Right hindlimb (tissue), 1 donor: ENCODE results near the gene FGFRL1.

Experiments used
- DNase-seq: peaks from one replicate; pipeline ENCODE4 v3.0.0-alpha.2; 2018

The FGFRL1 gene, protein sequence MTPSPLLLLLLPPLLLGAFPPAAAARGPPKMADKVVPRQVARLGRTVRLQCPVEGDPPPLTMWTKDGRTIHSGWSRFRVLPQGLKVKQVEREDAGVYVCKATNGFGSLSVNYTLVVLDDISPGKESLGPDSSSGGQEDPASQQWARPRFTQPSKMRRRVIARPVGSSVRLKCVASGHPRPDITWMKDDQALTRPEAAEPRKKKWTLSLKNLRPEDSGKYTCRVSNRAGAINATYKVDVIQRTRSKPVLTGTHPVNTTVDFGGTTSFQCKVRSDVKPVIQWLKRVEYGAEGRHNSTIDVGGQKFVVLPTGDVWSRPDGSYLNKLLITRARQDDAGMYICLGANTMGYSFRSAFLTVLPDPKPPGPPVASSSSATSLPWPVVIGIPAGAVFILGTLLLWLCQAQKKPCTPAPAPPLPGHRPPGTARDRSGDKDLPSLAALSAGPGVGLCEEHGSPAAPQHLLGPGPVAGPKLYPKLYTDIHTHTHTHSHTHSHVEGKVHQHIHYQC

DNA sequence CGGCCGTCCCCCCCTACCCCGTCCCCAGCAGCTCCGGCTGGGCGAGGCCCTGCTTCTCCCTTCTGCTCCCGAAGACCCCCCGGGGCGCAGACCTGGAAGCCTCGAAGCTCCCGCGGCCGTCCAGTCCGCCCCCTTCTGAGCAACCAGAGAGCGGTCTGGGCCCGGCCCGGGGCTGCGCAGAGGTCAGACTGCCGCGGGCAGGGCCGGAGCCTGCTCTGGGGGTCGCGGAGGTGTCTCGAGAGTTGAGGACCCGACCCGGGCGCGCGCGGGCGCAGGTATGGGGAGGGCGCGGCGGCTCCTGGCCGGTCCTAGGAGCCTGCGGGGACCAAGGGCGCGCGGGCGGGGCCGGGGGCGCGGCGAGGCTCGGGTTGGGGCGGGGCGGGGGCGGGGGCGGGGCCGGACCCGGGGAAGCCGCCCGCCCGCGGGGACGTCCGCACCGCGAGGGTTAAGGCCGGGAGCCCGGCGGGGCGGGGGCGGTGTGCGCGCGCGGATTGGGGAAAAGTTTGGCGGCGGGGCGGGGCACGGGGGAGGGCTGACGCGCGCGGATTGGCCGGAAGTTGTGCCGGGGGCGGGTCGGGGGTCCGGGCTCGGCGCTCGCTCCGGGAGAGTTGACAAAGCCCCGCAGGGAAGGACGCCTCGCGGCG is at the start of gene FGFRL1:
TSS of gene FGFRL1 (plus strand) at position 605 of the 644 bp plus-strand sequence. CDS start 860 bp downstream, outside the sequence.
- DNase-seq, result peak; percentile 96

DNA sequence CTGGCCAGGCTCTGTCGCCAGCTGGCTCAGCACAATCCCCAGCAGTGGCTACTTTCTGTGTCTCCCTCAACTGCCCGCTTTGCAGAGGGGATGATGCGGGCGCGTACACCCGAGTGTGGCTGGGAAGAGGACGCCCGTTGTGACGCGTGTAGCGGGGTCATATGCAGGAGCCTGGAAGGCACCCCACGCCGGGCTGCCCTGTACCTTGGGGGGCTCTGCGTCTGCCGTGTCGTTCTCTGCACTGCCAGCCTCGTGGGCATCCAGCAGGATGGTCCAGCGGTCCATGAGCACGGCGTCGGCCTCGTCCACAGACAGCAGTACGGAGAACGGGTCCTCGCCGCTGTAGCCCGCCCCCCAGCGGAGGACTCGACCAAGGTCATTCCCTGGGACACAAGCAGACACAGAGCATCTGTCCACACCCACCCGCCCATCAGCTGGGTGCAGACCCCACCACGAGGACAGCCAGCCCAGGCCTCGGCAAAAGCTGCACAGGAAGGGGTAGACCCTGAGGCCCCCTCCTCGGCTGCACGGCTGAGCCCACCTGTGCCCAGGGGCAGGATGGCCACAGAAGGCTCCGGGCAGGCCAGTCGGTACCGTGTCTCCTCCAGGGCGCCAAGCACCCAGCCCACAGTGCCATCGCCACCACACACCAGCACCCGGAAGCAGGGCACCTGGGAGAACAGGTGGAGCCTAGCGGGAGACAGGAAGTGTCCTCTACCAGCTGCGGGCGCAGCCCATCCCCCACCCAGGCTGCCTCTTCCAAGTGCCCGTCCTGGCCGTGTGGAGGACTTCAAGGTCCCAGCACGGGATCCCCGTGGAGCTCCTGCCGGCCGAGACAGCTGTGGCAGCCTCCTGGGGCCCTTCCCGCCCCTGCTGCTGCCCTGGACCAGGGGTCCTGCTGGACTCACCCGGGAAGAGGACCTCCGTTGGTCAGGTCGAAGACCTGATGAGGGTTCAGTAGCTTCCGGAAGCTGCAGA is 48.9 kb upstream of the FGFRL1 start:
- DNase-seq, result no peak

DNA sequence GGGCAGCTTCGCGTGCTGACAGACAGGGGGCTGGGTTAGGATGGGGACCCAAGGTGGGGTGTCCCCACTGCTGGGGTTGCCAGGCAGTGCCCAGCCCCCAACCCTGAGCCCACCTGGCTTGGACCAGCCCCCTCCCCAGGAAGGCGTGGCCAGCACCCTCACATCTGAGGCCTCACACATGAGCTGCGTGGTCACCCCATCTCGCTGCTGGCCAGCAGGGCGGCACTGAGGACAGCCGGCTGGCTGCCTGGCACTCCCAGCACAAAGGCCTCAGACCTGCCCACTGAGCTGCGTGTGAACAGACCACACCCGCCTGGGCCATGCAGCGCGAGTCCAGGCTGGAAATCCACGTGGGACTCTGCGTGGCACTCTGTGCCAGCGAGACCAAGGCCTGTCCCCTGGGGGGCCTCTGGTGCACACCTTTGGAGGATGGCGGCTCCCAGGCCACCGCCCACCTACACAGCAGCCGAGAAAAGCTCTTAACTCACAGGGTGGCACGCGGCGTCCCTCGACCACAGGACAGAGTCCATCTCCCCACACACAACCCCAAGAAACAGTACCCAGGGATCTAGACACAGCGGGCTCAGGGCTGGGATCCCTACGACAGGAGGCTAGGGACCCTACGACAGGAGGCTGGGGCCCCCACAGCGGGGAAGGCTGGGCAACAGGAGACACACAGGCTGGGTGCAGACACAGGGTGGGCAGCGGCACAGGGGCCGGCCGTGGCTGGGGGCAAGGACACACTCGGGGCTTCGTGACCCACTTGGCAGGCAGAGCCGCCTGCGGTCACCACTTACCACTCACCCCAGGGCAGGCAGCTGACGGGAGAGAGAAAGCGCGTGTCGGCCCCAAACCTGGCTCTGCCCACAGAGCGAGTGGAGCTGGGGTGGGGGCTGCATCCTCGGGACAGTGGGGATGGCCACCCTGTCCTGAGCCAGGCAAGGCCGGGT is 47.9 kb upstream of the FGFRL1 start:
- DNase-seq, result no peak

DNA sequence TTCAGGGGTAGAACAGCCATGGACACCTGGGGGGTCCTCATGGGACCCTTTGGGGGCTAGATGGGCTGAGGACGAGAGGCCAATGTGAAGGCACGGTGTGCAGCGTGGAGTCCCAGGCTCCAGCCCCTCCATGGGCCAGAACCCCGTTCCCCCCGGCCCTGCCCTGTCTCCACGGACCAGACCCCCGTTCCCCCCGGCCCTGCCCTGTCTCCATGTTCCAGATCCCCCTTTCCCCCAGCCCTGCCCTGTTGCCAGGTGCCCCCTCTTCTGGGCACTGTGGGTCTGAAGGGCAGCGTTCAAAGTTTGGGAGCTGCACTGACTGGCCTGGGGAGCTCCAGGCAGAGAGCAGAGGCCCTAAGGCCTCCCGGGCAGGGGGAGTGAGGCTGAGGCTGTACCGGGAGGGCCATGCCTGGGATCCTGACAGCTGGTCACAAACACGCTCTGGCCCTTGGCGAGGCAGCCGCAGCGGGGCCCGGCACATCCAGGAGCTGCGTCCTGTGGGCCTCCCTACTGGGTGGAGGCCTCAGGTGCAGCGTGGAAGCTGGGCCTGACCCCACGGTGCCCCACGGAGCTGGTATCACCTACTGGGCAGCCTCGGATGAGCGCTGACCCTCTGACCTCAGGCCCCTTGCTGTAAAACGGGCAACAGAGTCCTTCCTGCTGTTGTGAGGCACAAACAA is 46.9 kb upstream of the FGFRL1 start:
- no peak for DNase-seq

DNA sequence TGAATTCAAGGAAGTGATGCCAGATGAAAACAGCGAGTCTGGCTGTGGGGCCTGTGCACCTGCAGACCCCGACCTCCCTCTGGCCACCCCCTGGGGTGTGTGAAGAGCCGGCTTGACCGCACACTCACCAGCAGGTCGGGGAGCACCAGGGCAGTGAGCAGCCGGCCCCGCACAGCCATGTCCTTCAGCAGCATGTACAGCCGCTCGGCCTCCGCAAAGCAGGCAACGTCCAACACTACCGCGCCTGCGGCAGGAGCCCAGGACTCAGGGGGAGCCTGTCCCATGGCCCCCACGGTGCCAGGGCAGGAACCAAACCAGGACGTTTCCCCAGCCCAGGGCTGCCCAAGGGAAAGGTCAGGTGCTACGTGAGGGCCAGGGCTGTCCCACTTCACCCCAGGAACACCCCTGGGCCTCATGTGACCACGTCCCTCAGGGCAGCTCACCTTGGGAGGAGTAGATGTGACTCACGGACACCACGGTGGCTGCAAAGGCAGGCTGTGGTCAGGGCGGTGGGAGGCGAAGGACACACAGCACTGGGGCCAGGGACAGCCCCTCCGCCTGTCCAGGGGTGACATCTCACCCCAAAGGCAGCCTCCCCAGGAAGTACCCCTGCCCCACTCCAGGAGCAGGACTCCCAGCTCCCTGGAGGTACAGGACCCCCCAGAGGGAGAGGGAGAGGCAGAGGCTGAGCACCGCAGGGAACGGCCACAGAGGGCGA is 46.2 kb upstream of the FGFRL1 start:
- DNase-seq, result no peak

DNA sequence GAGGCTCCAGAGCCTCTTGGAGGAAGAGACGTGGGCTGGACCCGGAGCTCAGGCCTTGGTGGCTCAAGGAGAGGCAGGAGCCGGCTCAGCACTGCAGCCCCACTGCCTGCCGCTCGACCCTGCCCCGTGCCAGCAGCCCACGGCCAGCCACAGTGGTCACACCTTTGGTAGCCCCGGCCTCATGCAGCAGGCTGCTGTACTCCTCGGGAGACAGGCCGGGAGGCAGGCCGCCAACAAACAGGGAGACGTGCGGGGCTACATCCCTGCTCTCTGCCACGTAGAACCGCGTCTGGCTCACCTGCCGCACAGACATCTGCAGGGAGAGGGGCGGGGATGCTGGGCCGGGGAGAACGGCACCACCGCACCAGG is 45.7 kb upstream of the FGFRL1 start:
- no peak for DNase-seq

DNA sequence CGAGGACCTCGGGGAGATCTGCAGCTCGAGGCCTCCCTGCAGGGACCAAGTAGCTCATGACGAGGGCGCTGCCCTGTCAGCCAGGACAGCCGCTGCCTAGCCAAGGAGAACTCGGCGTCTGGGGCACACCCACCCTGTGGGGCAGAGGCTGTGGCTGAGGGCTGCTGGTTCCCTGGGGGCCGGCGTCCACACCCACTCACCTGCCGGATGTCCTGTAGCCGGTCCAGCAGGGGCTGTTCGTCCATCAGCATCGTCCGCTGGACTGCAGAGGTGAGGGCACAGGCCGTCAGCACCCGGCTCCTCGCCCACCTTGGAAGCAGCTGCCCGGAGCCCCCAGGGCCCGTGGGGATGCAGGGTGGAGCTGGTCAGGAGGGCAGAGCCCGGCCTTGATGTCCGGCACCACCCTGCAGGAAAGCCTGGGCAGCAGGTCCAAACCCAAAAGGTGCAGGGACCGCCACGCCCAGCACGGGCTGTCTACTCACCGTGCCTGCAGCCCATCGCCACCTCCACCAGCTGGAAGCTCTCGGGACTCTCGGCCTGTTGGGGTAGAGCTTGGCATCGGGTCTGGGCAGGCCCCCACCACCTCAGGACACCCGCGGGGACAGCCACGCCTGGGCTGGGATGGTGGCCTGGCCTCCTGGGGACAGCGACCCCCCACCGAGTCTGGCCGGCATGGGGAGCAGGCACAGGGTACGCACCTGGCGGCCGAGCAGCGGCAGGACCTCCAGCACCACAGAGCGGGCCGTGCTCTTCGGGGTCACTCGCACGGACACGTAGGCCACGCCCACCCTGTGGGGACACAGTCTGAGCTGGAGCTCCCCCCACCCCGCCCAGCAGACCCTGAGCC is 44.9 kb upstream of the FGFRL1 start:
- DNase-seq, result no peak

DNA sequence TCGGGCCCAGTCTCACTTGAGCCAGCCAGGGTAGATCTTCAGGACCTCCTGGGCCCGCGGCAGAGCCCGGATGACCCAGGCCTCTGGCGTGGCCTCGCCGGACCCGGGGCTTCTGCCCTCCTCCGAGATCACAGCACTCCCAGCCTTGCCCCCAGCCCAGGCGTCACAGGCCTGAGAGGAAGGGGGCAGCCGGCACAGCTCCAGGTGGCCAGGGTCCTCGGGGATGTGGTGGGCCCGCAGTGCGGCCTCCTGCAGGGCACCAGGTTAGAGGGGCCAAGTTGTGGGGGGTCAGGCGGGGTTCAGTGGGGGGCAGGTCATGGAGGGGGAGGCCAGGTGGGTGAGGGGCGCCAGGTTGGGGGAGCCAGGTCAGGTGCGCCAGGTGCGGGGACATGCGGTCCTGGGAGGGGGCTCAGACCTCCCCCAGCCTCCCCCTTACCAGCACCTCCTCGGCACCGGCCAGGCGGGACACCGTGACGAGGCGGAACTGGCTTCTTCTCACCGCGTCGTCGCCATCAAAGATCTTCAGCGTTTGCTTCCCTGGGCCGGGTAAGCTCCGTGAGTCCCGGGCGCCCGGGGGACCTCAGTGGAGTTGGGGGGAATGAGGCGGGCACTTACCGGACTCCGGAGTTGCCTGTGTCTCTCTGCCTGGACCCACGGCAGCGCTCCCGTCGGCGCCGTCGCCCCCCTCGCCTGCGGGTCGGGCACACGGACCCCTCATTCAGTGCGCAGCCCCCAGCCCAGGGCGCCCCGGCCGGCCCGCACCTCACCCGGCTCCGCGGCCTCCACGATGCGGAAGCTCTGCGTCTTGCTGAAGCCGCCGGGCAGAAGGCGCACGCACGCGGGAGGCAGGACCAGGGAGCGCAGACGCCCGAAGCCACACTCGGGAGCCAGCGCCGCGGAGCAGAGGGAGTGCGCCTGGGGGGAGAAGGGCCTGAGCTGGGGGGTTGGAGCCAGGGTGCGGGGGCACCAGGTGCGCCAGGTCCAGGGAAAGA is 44.0 kb upstream of the FGFRL1 start:
- no peak for DNase-seq

DNA sequence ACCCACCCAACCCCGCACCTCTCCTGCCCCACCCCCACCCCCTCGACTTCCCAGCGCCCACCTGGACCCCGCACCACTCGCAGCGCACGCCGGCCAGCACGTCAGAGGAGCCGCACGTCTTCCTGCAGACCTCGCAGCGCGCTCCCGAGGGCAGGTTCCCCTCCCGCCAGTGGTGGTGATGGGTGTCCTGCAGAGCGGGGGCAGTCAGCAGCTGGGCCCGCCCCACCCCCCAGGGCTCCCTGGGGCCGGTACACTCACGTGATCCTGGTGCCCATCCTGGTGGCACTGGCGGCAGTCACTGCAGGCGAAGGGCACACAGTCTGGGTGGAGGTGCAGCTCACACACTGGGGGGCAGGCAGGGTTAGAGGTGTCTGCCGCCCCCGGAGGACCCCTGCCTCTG is 43.2 kb upstream of the FGFRL1 start:
- DNase-seq, result no peak

DNA sequence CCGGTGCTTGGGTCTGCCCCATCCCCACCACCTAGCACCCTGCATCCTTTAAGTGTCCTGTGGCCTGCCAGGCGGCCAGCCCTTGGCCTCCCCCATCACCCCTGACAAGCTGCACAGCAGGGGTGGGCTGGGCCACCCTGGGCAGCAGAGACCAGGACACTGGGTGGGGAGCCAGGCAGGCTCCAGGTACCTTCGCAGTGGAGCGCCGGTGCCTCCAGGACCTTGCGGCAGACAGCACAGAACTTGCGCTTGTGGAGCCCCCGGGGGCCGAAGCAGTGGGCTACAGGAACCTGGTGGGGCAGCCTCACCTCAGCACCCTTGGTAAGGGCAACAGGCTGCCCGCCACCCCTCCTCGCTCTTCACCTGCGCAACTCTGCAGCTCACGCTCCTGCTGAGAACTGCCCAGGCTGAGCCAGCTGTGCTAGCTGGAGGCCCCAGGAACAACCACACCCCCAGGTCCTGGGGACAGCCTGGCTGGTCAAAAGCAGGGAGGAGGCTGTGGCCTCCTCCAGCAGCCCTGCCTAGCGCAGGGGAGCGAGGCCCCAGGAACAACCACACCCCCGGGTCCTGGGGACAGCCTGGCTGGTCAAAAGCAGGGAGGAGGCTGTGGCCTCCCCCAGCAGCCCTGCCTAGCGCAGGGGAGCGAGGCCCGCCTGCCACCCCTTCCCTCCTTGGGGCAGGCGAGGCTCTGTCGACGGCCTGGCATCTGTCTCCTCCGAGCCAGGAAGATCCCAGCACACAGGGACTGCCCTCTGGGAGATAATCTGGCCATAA is 42.6 kb upstream of the FGFRL1 start:
- DNase-seq, result no peak

DNA sequence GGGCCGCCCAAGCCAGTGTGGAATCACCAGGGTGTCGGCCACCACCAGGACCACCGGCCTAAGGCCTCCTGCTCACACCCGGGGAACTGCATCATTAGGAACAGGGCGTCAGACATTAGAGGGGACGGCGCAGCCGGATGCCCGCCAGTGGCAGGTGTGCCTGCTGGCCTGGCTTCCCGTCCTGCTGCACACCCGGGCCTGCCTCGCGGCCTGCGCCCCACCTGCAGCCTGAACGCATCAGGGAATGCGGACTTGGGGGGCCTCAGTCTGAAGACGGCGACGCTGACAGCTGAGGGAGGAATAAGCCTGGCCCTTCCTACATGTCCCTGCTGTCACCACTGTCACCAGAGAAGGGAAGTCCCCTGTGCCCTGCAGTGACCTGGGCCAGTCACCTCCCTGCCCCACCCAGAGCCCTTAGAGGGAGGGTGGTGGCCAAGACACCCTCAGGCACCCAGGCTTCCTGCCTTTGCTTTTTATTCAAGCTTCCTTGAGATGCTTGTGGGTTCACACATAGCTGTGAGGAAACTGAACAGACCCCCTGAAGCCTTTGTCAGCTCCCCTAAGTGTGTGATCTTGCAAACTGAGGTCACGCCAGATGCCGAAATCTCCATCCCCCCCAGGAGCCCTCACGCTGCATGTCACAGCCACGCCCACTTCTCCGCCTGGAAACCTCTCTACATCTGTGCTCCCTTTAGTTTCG is 41.2 kb upstream of the FGFRL1 start:
- DNase-seq, result no peak

DNA sequence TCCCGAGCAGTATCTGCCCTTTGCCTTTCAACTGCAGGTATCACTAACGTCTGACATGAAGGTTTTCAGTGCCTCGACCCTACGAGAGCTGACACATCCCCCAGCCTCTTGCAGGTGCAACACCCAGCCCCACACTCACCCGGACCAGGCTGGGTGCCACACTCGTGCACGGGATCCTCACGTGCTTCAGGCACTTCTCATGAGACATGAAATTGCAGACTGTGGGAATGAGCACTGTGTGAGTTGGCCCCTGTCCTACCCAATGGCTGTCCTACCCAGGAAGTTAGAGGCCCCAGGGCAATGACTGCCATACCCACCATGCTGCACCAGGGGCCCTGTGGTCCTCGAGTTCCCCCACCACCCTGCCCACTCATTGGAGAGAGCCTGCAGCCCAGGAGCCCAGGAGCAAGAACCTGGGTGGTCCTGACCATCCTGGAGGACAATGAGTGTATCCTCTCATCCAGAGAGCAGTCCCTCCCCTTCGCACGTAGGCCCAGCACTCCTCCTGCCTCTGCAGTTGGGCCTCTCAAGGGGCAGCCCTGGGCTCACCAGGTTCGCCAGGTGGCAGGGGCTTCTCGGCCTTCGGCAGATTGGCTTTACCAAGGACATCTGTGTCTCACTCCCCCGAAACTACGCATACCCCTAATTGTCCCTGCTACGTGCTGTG is 40.4 kb upstream of the FGFRL1 start:
- no peak for DNase-seq

DNA sequence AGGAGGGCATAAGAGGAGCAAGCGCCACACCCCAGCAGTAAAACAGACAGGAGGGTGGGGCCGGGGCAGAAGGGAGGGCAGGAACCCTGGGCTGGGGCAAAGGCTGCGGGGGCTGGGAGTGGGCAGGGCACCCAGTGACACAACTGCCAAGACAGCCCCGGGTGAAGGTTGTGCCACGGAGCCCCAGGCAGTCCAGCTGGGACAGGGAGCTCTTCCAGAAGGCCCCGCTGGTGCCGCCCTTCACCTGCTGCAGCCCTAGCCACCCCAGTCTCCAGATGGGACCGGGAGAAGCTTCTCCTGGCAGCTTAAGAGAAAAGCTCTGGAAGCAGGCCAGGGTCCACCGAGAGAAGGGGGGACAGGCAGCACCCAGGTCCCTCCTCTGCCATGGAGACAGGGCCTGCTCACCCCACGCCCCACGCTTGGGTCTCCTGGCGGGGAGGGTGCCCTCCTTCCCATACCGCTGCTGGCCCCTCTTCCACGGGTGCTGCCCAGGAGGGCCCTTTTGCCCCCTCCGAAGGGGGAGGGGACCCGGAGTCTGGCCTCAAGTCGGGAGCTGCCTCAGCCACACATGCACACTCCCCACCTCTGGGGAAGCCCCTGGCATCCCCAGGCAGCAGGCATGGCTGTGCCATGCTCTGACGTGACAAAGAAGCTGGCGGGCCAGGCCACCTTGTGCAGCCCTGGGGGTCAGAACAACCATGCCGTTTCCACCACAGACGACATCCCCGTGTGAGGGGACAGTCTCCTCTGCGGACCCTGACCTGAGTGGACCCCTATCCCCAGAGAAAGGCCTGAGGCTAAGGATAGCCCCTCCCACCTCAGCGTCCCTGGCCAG is 39.5 kb upstream of the FGFRL1 start:
- DNase-seq, result no peak

DNA sequence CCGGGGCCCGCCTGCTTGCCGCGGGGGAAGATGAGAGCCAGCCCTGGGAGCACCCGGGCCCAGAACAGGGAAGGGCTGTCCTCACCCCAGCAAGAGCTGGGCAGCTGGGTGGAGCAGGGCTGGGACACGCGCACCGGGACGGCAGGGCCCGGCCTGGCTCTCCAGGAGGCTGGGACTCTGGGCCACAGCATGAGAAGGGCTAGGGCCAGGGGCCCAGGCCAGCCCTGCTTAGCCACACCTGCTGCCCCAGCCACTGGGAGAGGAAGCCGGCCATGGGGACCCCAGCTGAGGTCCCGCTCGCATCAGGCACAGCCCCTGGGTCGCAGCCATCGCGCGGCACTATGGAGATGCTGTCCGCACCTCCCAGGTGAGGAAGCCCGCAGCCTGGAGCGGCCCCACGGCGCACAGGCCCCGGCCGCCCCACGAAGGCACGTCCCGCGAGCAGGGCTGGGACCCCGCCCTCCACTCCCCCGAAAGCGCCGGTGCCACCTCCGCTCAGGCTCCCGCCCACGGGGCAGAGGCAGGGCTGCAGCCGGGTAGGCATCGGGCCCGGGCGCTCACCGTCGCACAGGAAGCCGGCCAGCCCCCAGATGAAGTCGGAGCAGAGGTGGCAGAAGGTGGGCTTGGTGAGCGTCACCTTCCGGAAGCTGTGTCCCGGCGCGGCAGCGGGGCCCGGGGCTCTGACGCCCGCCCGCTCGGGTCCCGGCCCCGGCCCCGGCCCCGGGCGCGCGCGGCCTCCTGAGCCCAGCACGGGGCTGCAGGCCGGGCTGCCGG is 38.6 kb upstream of the FGFRL1 start:
- DNase-seq, result no peak
